Uterus (tissue), 4 donors: Measurements from ENCODE around the gene TIGD1. TPM values are rescaled to one million over a fixed set of nuclear protein-coding genes. Genes with fewer than 3 reads are reported as not detected.

Experiments
- DNase-seq, 2 donors: peaks; one replicate each; pipeline ENCODE4 v3.0.0-alpha.2; 2019 to 2020
- H3K27ac ChIP-seq, 2 donors: fragments of 200-600 bp; sonication (generic); 1 replicate in 1 of 2; 2 replicates in 1 of 2; pipeline ENCODE4 v1.5.1; 2016 to 2018
- H3K27me3 ChIP-seq, 2 donors: fragments of 200-600 bp; sonication (generic); one replicate each; pipeline ENCODE4 v1.5.1; 2018 to 2019; ENCODE audit warnings: control low read depth in 1 of 2
- H3K36me3 ChIP-seq, 2 donors: fragments of 200-600 bp; sonication (generic); one replicate each; pipeline ENCODE4 v1.5.1; 2019; ENCODE audit warnings: control low read depth in 1 of 2
- H3K4me1 ChIP-seq, 2 donors: fragments of 200-600 bp; sonication (generic); one replicate each; pipeline ENCODE4 v1.5.1; 2018 to 2019; ENCODE audit warnings: control low read depth in 1 of 2
- H3K4me3 ChIP-seq, 2 donors: fragments of 200-600 bp; sonication (generic); 1 replicate in 1 of 2; 2 replicates in 1 of 2; pipeline ENCODE4 v1.5.1; 2018 to 2019; ENCODE audit warnings: mild to moderate bottlenecking in 1 of 2
- H3K9me3 ChIP-seq, 2 donors: fragments of 200-600 bp; sonication (generic); one replicate each; pipeline ENCODE4 v1.5.1; 2019; ENCODE audit warnings: control low read depth in 1 of 2
- POLR2A ChIP-seq, 2 donors: fragments of 450-650 bp; IDR thresholded peaks; one replicate each; pipeline ENCODE4 v1.6.1; 2016; ENCODE audit warnings: antibody characterized with exemption in 2 of 2, mild to moderate bottlenecking in 1 of 2, moderate library complexity in 1 of 2
- intact Hi-C: fragments of 100-400 bp; cut with DNase I; formaldehyde crosslinking; loops from one replicate; pipeline ENCODE4 v1.15.1; 2023; ENCODE audit warnings: low total_unique reads
- total RNA-seq, 4 donors: library from RNA; depleted of rRNA in 3 of 4; stranded (reverse); fragments of >200 nt in 3 of 4; gene quantifications; one replicate each; pipeline versions ENCODE4 v1.1.0 to v1.2.4, GENCODE V29; 2014 to 2023
- TF ChIP-seq, protein P1 (sequence below), 4 experiments: fragments of 200-600 bp in 2 of 4; fragments of 450-650 bp in 2 of 4; sonication (generic) in 2 of 4; IDR thresholded peaks; one replicate each; pipeline ENCODE4 v1.5.1; 2016 to 2019; ENCODE audit warnings: antibody characterized with exemption in 4 of 4, mild to moderate bottlenecking in 2 of 4, moderate library complexity in 1 of 4
- donor health status: DM: yes; HTN: yes; CAD: no.

TIGD1 gene
- total RNA-seq, 4 donors from 2014 or later, result 4.6 to 8.5 (median 5.0) TPM

DNA sequence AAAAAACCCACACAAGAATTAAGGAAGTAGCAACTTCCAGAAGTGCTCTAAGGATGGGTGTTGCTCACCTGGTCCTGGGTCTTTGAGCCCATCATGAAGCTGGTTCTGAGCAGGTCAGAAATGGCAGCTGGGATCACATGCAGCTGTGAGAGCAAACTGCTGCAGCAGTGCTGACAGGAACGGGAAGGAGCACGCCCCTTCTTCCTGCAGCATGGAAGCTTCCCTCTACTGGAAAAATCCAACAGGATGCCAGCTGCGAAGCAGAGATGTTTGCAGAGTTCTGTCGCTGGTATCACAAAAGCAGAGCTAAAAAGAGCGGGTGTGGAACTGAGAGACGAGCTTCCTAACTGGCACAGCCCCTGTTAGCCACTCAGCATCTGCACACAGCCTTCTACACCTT, 33.9 kb upstream of the TIGD1 start:
- Histone ChIP-seq H3K36me3 (no peaks in the 10 kb centered on the region), H3K4me1 (no peaks in the 10 kb centered on the region), H3K9me3 (no peaks in the 10 kb centered on the region), H3K27ac (no peak overlapping the region), H3K27me3 (no peaks in the 10 kb centered on the region), H3K4me3 (no peak overlapping the region)
- DNase-seq, result no peak
- intact Hi-C loops, result no loop called here
- no peak for TF ChIP-seq POLR2A (IDR thresholded peaks at IDR 0.05)
- TF ChIP-seq, protein P1, sequence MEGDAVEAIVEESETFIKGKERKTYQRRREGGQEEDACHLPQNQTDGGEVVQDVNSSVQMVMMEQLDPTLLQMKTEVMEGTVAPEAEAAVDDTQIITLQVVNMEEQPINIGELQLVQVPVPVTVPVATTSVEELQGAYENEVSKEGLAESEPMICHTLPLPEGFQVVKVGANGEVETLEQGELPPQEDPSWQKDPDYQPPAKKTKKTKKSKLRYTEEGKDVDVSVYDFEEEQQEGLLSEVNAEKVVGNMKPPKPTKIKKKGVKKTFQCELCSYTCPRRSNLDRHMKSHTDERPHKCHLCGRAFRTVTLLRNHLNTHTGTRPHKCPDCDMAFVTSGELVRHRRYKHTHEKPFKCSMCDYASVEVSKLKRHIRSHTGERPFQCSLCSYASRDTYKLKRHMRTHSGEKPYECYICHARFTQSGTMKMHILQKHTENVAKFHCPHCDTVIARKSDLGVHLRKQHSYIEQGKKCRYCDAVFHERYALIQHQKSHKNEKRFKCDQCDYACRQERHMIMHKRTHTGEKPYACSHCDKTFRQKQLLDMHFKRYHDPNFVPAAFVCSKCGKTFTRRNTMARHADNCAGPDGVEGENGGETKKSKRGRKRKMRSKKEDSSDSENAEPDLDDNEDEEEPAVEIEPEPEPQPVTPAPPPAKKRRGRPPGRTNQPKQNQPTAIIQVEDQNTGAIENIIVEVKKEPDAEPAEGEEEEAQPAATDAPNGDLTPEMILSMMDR (IDR thresholded peaks at IDR 0.05), result no peak

DNA sequence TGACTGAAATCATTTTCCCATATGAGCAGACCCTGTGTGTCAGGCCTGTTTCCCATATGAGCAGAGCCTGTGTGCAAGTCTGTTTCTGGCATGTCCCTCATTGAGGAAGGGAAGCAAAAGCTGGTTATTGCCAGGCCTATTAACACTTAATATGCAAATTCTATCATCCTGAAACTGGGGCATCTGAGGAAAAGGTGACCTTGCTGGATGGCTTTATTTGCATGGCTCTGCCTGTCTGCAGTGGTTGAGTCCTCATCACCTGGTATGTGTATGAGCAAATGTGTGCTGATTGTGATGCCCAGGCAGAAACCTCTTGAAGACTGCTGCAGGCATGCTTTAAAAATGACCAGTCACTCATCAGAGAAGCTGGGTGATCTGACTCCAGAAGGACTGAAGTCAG, 31.4 kb upstream of the TIGD1 start:
- Histone ChIP-seq H3K4me3 (no peak overlapping the region), H3K4me1 (no peaks in the 10 kb centered on the region), H3K27me3 (no peaks in the 10 kb centered on the region), H3K27ac (no peak overlapping the region), H3K9me3 (no peaks in the 10 kb centered on the region), H3K36me3 (no peaks in the 10 kb centered on the region)
- DNase-seq, result no peak
- no peak for TF ChIP-seq POLR2A (IDR thresholded peaks at IDR 0.05)
- TF ChIP-seq, protein P1 (IDR thresholded peaks at IDR 0.05), result no peak
- intact Hi-C loops, result no loop called here

DNA sequence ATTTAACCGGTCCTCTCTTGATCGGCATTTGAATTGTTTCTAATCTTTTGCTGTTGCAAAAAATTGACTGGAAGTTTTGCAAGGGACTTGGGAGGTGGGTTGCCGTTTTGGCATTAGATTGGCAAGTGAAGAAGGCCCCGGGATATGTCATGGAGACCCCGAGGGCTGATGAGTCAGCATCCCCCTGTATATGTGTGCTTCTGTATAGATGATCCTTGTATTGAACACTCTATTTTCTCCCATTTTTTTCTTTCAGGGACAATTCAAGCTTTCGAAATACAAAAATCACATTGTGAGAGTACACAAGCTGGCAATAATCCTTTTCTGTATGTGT, 30.3 kb upstream of the TIGD1 start:
- H3K36me3 ChIP-seq, result no peaks in the 10 kb centered on the region

DNA sequence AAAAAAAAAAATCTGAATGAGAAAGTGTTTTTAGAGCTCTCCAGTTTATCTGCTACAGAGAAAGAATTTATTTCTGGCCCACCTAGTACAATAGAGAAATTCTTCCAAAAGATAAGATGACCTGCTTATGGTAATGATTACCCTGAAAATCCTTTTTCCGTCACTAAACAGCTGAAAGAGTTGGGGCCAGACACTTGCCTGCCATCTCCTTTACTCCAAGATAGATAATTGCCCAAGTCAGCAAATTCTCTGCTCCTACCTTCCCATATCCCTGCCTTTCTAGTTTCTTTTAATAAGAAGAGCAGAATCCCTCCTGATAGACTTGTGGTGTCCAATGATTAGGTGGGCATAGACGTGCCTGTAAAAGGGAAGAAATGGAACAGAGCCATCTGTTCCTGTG, 28.3 kb upstream of the TIGD1 start:
- Histone ChIP-seq H3K36me3 (no peaks in the 10 kb centered on the region), H3K27ac (no peak overlapping the region), H3K9me3 (no peaks in the 10 kb centered on the region), H3K27me3 (no peaks in the 10 kb centered on the region), H3K4me3 (no peak overlapping the region), H3K4me1 (no peaks in the 10 kb centered on the region)
- DNase-seq, result no peak
- intact Hi-C loops, result no loop called here
- no peak for TF ChIP-seq POLR2A (IDR thresholded peaks at IDR 0.05)
- TF ChIP-seq, protein P1 (IDR thresholded peaks at IDR 0.05), result no peak

More for the DNA sequence above, 30.3 kb upstream of the TIGD1 start:
- H3K27ac ChIP-seq, result no peak overlapping the region
- DNase-seq, result no peak
- H3K4me1 ChIP-seq, result no peaks in the 10 kb centered on the region
- H3K27me3 ChIP-seq, result no peaks in the 10 kb centered on the region
- intact Hi-C loops, result no loop called here
- no peak overlapping the region for H3K4me3 ChIP-seq
- no peaks in the 10 kb centered on the region for H3K9me3 ChIP-seq
- TF ChIP-seq POLR2A (IDR thresholded peaks at IDR 0.05), result no peak
- TF ChIP-seq, protein P1 (IDR thresholded peaks at IDR 0.05), result no peak

DNA sequence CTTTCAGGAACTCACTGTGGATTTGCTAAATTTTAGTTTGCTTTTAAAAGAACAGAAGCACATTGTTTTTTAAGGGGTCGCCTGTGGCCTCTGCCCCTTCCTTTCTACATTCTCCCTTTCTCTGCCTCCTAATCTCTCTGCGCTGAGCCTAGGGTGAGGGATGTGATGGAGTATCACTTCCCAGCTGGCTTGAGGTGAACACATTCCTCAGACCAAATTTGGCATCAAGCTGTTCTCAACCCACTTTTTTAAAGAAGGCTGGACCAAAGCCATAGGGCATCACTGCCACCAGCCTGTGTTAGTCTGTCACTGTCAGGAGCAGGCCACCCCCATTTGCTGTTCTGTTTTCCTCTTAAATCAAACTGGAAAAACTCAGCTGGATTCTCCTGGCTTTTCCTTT, 27.5 kb upstream of the TIGD1 start:
- H3K4me1 ChIP-seq, result no peaks in the 10 kb centered on the region
- H3K27me3 ChIP-seq, result no peaks in the 10 kb centered on the region
- no peak for TF ChIP-seq POLR2A (IDR thresholded peaks at IDR 0.05)
- TF ChIP-seq, protein P1 (IDR thresholded peaks at IDR 0.05), result no peak
- intact Hi-C loops, result no loop called here
- DNase-seq, result no peak
- H3K27ac ChIP-seq, result no peak overlapping the region
- H3K9me3 ChIP-seq, result no peaks in the 10 kb centered on the region
- H3K36me3 ChIP-seq, result no peaks in the 10 kb centered on the region
- no peak overlapping the region for H3K4me3 ChIP-seq
